Activated naive CD4-positive, alpha-beta T cell treated with anti-CD3 and anti-CD28 coated beads, Interleukin-2, amount 50 U/mL, for 16 hours (primary cell): ENCODE results near the gene IFI27.
A peak's percentile ranks its signal among the peaks of the same experiment; 100 is the strongest.
"Not testable (repeated sequence)": the region's sequence is repeated elsewhere in the genome, so short reads cannot be mapped to it uniquely, and the experiment has no call there.

Experiments used
- DNase-seq: peaks from one replicate; pipeline ENCODE4 v3.0.0-alpha.2; 2020

IFI27 gene

GRCh38 chr14:94110552-94111181, at the start of gene IFI27:
Gene IFI27, plus strand, starts transcription at chr14:94110736.
- no peak for DNase-seq

GRCh38 chr14:94062344-94062940, 48.1 kb upstream of the IFI27 start:
- no peak for DNase-seq

- DNase-seq, result no peak
Measured at GRCh38 chr14:94066089-94066676, 44.4 kb upstream of the IFI27 start.

DNA sequence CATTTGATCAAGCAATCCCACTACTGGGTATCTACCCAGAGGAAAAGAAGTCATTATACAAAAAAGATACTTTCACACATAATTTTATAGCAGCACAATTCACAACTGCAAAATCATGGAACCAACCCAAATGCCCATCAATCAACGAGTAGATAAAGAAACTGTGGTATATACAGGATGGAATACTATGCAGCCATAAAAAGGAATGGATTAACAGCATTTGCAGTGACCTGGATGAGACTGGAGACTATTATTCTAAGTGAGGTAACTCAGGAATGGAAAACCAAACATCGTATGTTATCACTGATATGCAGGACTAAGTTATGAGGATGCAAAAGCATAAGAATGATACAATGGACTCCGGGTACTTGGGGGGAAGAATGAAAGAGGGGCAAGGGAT, 38.5 kb upstream of the IFI27 start:
- not testable (repeated sequence) for DNase-seq

- no peak for DNase-seq
Measured at GRCh38 chr14:94074534-94074933, 36.0 kb upstream of the IFI27 start.

DNA sequence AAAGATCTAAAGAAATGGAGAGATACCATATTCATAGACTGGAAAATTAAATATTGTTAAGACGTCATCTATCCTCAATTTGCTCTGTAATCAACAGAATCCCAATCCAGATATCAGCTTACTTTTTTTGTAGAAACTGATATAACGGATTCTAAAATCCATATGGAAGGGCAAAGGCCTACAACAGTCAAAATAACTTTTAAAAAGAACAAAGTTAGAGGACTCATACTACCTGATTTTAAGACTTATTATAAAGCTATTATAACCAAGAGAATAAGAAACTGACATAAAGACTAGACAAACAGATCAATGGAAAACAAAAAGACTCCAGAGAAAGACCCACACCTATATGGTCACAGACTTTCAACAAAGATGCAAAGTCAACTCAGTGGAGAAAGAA, 35.5 kb upstream of the IFI27 start:
- DNase-seq, result no peak

DNA sequence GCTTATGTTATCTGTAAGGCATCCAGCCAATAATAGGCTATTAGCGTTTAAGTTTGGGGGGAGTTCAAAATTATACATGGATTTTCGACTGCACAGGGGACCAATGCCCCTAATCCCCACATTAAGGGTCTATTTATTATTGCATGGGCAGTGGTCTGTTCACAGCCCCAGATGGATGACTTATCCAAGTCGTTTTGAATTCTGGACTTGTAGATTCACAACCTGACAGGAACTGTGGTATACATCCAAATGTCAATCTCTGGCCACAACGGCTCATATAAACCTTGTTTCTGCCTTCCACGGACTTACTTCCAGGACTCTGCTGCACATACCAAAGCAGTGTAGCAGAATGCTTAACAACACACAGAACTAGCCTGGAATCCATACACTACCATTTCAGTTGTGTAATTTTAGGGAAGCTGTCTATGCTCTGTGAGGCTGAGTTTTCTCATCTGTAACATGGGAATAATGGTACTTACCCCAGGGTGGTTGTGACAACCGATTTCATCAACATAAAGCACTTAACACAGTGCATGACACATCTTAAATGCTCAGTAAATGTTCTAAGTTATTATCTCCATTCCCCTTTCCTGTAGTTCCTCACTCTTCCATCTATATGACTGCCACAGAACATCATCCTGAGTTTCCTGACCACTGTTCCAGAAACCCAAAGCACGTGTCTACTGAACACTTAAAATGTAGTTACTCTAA, 33.3 kb upstream of the IFI27 start:
- DNase-seq, result no peak

- DNase-seq, result no peak
Measured at GRCh38 chr14:94077823-94078222, 32.7 kb upstream of the IFI27 start.

GRCh38 chr14:94079891-94080620, 30.5 kb upstream of the IFI27 start:
- DNase-seq, result no peak

- peak; percentile 98 for DNase-seq
Measured at GRCh38 chr14:94080621-94081385, 29.7 kb upstream of the IFI27 start, which contains the start of the genes DDX24 and IFI27L1. Gene DDX24, minus strand, starts transcription at chr14:94081202. Its CDS starts 1,460 bp downstream, at chr14:94079742. Gene IFI27L1, plus strand, starts transcription at chr14:94081310. Its CDS starts 15,628 bp downstream, at chr14:94096938.

DNA sequence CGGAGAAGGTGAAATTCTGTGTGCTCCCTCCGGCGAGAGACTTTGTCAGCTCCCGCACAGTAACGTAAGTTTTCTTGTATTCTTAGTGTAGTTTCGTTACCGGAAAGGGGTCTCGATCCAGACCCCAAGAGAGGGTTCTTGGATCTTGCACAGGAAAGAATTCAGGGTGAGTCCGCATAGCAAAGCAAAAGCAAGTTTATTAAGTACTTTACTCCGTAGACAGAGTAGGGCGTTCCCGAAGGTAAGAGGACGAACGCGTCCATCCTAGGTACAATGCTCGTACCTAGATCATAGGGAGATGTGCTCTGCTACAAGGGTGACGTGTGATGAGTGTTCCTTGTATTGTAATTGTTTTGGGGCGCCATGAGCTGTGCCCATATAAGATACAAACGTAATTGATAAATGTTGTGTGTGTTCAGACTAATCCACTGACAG, 29.1 kb upstream of the IFI27 start:
- no peak for DNase-seq

GRCh38 chr14:94087891-94088290, 22.6 kb upstream of the IFI27 start:
- no peak for DNase-seq

DNA sequence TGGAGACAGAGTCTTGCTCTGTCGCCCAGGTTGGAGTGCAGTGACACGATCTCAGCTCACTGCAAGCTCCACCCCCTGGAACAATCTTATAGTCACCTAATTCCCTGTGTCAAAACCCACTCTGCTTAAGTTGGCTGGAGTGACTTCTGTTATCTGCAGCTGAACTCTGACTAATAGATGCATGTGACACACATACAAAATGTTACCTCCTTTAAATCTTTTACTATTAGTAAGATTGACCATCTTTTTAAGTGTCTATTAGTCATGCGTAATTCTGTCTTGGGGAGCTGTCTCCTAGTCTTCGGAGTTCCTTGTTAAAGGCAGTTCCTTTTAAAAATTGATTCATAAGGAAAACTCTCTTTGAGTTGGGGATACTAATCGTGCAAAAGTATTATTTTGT, 22.0 kb upstream of the IFI27 start:
- no peak for DNase-seq

DNA sequence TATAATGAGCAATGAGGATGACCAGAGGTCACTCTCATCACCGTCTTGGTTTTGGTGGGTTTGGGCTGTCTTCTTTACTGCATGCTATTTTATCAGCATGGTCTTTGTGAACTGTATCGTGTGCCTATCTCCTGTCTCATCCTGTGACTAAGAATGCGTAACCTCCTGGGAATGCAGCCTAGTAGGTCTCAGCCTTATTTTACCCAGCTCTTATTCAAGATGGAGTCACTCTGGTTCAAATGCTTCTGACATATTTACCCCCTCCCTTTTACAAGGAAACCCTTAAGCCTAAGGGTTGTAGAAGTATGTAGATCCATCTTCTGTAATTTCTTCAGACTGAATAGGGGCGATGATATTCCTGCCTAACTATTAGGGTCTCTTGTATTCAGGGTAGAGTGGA, 21.1 kb upstream of the IFI27 start:
- DNase-seq, result no peak

DNA sequence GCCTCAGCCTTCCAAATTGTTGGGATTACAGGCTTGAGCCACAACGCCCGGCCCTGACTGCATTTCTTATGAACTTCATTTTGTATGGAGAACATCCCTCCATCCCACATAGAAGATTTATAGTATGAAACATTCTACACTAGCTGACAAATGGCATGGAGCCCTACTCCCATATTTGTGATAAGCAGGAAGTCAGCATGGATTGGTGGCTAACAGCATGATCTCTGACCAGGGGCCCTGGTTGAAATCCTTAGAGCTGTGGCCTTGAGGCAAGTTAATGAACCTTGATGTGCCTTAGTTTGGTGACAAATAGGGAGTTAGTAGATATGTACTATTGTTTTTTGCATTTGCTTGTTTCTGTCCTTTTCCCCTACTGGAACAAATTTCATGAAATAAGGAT, 17.1 kb upstream of the IFI27 start:
- no peak for DNase-seq

DNA sequence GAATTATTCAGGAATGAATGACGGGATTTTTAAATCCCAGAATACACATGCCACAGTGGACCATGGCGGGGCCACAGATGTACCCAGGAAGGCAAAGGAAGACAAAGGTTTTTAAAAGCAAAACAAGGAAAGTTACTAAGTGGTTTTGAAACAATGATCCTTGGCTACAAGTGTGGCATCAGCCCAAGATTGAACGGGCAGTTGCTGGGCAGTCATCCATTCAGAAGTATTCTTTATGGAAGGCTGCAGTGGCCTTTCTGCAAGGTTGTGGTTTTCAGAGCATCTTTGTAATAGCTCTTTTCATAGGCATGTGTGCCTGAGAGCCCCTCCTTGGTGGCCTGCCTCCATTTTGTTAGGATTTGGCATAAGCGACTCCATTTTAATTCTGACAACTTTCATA, 13.4 kb upstream of the IFI27 start:
- DNase-seq, result no peak

DNA sequence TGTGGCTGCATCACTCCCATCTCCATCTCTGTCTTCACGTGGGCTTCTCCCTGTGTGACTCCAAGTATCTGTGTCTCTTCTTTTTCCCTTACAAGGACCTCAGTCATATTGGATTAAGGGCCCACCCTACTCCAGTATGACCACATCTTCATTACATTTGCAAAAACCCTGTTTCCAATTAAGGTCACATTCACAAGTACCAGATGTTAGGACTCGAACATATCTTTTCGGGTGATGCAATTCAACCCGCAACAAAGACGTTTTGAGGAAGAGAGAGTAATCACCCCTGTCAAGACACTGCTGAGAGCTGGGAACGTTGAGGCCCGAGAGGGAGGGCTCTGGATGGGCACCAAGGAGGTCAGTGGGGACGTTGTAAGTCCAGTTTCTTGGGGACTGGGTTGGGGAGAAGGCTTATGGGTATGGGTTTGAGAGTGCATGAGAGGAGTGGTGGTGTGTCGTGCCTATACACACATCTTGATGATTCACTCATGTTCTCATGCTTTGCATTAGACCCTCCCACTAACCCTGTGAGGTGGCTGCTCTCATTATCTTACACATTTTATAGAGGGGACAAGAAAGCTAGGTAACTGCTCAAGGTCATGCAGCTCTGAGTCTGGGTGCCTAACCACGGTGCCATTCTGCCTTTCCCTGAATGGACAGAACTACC, 12.1 kb upstream of the IFI27 start:
- no peak for DNase-seq

- no peak for DNase-seq
Measured at GRCh38 chr14:94099006-94099405, 11.5 kb upstream of the IFI27 start.

GRCh38 chr14:94100847-94101246, 9.7 kb upstream of the IFI27 start:
- no peak for DNase-seq

- no peak for DNase-seq
Measured at GRCh38 chr14:94101748-94102147, 8.8 kb upstream of the IFI27 start.

GRCh38 chr14:94102768-94103482, 7.6 kb upstream of the IFI27 start:
- DNase-seq, result no peak
